ENCODE measurements around the gene CYTH3. TPM values are rescaled to one million over a fixed set of nuclear protein-coding genes. Genes with fewer than 3 reads are reported as not detected.

The CYTH3 gene
- total RNA-seq, 1 experiment from 2014 or later = 29.1 TPM

DNA sequence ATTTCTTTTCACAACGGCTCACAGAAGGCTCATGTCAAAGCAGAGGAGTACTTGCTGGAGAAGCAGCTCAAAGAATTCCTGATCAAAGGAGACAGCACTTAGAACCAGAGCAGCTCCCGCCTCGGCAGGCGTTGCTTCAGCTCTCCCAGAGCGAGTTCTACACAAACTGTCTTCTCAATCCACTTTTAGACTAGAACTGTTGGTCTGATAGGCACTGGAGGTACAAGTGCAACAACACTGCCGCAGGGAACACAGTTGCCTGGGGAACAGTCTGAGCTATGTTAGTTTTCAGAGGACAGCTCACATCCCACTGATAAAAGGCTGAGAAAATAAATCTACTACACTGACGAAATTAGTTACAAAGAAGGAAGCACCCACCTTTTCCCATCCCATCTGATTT, 35.4 kb downstream of the CYTH3 start:
- no peaks in the 10 kb centered on the region for H3K9me3 Mint-ChIP-seq (ENCODE audit: unreplicated experiment)
- Histone ChIP-seq H3K36me3 (ENCODE audit: control insufficient read depth, insufficient read depth, low read length) (no peaks in the 10 kb centered on the region), H3K9me3 (no peaks in the 10 kb centered on the region), H3K27me3 (replicated peaks; ENCODE audit: control insufficient read depth, insufficient read depth, low read length) (no peaks in the 10 kb centered on the region), H3K4me3 (ENCODE audit: low read depth, low read length) (no peak overlapping the region), H3K4me1 (peaks cover 10% of the 10 kb centered on the region)
- H3K27ac Mint-ChIP-seq (ENCODE audit: unreplicated experiment) = no peak overlapping the region
- H3K27me3 Mint-ChIP-seq (ENCODE audit: insufficient read depth, unreplicated experiment) = no peaks in the 10 kb centered on the region
- no peak for DNase-seq
- POLR2A ChIA-PET = no interaction called here
- no TSS peak for BruUV-seq (replicated peaks)
- no peak overlapping the region for H3K4me3 Mint-ChIP-seq (ENCODE audit: unreplicated experiment)
- no peaks in the 10 kb centered on the region for H3K36me3 Mint-ChIP-seq (ENCODE audit: insufficient read depth, unreplicated experiment)
- H3K4me1 Mint-ChIP-seq (ENCODE audit: low read depth, unreplicated experiment) = peaks cover 33% of the 10 kb centered on the region
- TF ChIP-seq, protein P1, sequence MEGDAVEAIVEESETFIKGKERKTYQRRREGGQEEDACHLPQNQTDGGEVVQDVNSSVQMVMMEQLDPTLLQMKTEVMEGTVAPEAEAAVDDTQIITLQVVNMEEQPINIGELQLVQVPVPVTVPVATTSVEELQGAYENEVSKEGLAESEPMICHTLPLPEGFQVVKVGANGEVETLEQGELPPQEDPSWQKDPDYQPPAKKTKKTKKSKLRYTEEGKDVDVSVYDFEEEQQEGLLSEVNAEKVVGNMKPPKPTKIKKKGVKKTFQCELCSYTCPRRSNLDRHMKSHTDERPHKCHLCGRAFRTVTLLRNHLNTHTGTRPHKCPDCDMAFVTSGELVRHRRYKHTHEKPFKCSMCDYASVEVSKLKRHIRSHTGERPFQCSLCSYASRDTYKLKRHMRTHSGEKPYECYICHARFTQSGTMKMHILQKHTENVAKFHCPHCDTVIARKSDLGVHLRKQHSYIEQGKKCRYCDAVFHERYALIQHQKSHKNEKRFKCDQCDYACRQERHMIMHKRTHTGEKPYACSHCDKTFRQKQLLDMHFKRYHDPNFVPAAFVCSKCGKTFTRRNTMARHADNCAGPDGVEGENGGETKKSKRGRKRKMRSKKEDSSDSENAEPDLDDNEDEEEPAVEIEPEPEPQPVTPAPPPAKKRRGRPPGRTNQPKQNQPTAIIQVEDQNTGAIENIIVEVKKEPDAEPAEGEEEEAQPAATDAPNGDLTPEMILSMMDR (IDR thresholded peaks at IDR 0.05; ENCODE audit: insufficient read depth in 1 of 2, low read depth in 1 of 2, low read length in 1 of 2, severe bottlenecking in 1 of 2, unreplicated experiment in 1 of 2) = no peak
- CTCF ChIA-PET = interaction anchor here (0.7 kb wide), 1 partner anchor 31 kb away, joined by 4 read pairs; no protein-coding TSS in a partner anchor
- intact Hi-C loops (cut with micrococcal nuclease; ENCODE audit: unreplicated experiment) = no loop called here

DNA sequence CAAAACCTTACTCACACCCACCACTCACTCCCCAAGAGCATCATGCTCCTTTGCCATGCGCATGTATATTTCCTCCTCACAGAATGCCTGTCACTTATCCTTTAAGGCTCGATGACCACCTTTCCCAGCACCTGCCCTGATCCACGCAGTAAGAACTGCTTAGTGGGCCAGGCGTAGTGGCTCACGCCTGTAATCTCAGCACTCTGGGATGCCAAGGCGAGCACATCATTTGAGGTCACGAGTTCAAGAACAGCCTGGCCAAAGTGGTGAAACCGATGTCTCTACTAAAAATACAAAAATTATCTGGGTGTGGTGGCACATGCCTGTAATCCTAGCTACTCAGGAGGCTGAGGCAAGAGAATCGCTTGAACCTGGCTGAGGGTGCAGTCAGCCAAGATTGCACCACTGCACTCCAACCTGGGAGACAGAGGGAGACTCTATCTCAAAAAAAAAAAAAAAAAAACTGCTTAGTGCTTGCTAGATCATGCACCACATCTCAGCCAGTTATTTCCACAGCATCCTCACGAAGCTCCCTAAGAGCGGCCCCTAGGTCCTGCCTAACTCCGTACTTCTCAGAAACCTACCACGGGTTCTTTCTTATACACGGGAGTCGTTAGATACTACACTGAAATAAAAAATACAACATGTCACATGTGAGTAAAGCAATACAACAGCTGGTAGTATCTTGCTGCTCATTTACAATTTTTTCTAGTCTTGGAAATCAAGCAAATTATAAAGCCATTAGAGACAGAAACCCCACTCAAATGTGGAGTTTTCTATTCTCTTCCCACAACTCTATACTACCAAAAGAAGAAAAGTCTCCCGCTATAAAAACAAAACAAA, 37.2 kb downstream of the CYTH3 start:
- Mint-ChIP-seq H3K4me1 (ENCODE audit: low read depth, unreplicated experiment) (peaks cover 18% of the 10 kb centered on the region), H3K27me3 (ENCODE audit: insufficient read depth, unreplicated experiment) (no peaks in the 10 kb centered on the region), H3K9me3 (ENCODE audit: unreplicated experiment) (no peaks in the 10 kb centered on the region), H3K27ac (ENCODE audit: unreplicated experiment) (no peak overlapping the region), H3K4me3 (ENCODE audit: unreplicated experiment) (no peak overlapping the region), H3K36me3 (ENCODE audit: insufficient read depth, unreplicated experiment) (no peaks in the 10 kb centered on the region)
- H3K9me3 ChIP-seq = no peaks in the 10 kb centered on the region
- no TSS peak for BruUV-seq (replicated peaks)
- TF ChIP-seq, protein P1 (IDR thresholded peaks at IDR 0.05; ENCODE audit: insufficient read depth in 1 of 2, low read depth in 1 of 2, low read length in 1 of 2, severe bottlenecking in 1 of 2, unreplicated experiment in 1 of 2) = no peak
- peaks cover 6% of the 10 kb centered on the region for H3K4me1 ChIP-seq
- no peak overlapping the region for H3K4me3 ChIP-seq (ENCODE audit: low read depth, low read length)
- ChIA-PET POLR2A (no interaction called here), CTCF (no interaction called here)
- no peaks in the 10 kb centered on the region for H3K36me3 ChIP-seq (ENCODE audit: control insufficient read depth, insufficient read depth, low read length)
- intact Hi-C loops (cut with micrococcal nuclease; ENCODE audit: unreplicated experiment) = no loop called here
- H3K27me3 ChIP-seq (replicated peaks; ENCODE audit: control insufficient read depth, insufficient read depth, low read length) = no peaks in the 10 kb centered on the region
- no peak for DNase-seq

DNA sequence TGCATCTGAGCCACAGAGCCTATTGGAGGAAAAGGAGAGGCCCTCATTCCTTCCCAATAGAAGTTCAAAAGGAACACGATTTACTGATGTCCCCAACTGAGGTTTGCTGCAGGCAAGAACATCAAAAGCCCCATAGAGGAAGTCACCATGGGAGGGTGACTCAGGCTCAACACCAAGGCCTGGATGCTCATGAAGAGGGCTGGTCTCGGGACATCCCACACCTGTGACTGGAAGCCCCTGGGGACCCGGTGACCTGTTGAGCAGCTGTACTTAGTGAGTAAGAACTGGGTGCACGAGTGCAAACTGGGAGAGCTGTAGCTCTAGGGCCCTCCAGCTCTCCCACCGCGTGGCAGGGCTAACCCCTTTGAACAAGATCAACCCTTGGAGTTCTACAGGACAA, 38.0 kb downstream of the CYTH3 start:
- ChIA-PET CTCF (no interaction called here), POLR2A (no interaction called here)
- Histone ChIP-seq H3K36me3 (ENCODE audit: control insufficient read depth, insufficient read depth, low read length) (no peaks in the 10 kb centered on the region), H3K27me3 (replicated peaks; ENCODE audit: control insufficient read depth, insufficient read depth, low read length) (no peaks in the 10 kb centered on the region), H3K9me3 (no peaks in the 10 kb centered on the region), H3K4me3 (ENCODE audit: low read depth, low read length) (no peak overlapping the region), H3K4me1 (peaks cover 6% of the 10 kb centered on the region)
- H3K4me1 Mint-ChIP-seq (ENCODE audit: low read depth, unreplicated experiment) = peaks cover 11% of the 10 kb centered on the region
- intact Hi-C loops (cut with micrococcal nuclease; ENCODE audit: unreplicated experiment) = no loop called here
- no peaks in the 10 kb centered on the region for H3K9me3 Mint-ChIP-seq (ENCODE audit: unreplicated experiment)
- no peaks in the 10 kb centered on the region for H3K27me3 Mint-ChIP-seq (ENCODE audit: insufficient read depth, unreplicated experiment)
- no peak overlapping the region for H3K4me3 Mint-ChIP-seq (ENCODE audit: unreplicated experiment)
- BruUV-seq (replicated peaks) = no TSS peak
- no peak overlapping the region for H3K27ac Mint-ChIP-seq (ENCODE audit: unreplicated experiment)
- DNase-seq = no peak
- no peaks in the 10 kb centered on the region for H3K36me3 Mint-ChIP-seq (ENCODE audit: insufficient read depth, unreplicated experiment)
- TF ChIP-seq, protein P1 (IDR thresholded peaks at IDR 0.05; ENCODE audit: insufficient read depth in 1 of 2, low read depth in 1 of 2, low read length in 1 of 2, severe bottlenecking in 1 of 2, unreplicated experiment in 1 of 2) = no peak
